HCT116 (cell line): Measurements from ENCODE around the gene ZGPAT. TPM values are rescaled to one million over a fixed set of nuclear protein-coding genes. Genes with fewer than 3 reads are reported as not detected.

Source experiments
- ATAC-seq: fragments of 200-7000 bp; cut with Tn5 transposase; 2 replicates; pipeline ENCODE4 v1.9.1; 2020; ENCODE audit warnings: mild to moderate bottlenecking, moderate library complexity
- BruUV-seq: library from RNA; stranded (reverse); fragments of 400-500 nt; replicated peaks from 2 replicates; lab custom pipeline; 2021; lab: Mats Ljungman, UMichigan
- CTCF ChIA-PET: fragments of 300-600 bp; sonication (Branson Sonifier 250); formaldehyde crosslinking; loops from one replicate; lab custom pipeline; 2021; ENCODE audit warnings: antibody characterized with exemption; lab: Charles Lee
- POLR2A ChIA-PET: fragments of 300-600, 350-600 bp; sonication (Branson Sonifier 250); formaldehyde crosslinking; loops from one replicate; lab custom pipeline; 2021; ENCODE audit warnings: antibody characterized with exemption; lab: Charles Lee
- RAD21 ChIA-PET, 2 experiments: fragments of 300-600 bp; sonication (Branson Sonifier 250); formaldehyde crosslinking; loops; one replicate each; lab custom pipeline; 2023; ENCODE audit warnings: low total read pairs in 2 of 2; ENCODE audit not compliant: uncharacterized antibody in 2 of 2, unreplicated experiment in 2 of 2, low non-redundant PET in 1 of 2; lab: Charles Lee
- DNase-seq: peaks from one replicate; pipeline ENCODE4 v3.0.0-alpha.2; 2010; ENCODE audit warnings: low read depth, low spot score
- H2AFZ ChIP-seq: fragments of 200-600 bp; shearing (Covaris generic), sonication (generic); 2 replicates; pipeline ENCODE4 v1.6.1; 2017; ENCODE audit warnings: low read depth, mixed run types, mixed read lengths, antibody characterized with exemption, low read length; ENCODE audit not compliant: poor library complexity, severe bottlenecking
- H3K27ac ChIP-seq: 2 replicates; pipeline ENCODE4 v1.5.1; 2012; ENCODE audit warnings: low read depth, low read length
- H3K27me3 ChIP-seq: fragments of 200-600 bp; sonication (generic); 2 replicates; pipeline ENCODE4 v1.6.1; 2016; ENCODE audit warnings: mixed run types, low read length, mixed read lengths; ENCODE audit not compliant: insufficient read depth
- H3K36me3 ChIP-seq, 2 experiments: fragments of 200-500 bp in 1 of 2; fragments of 200-600 bp in 1 of 2; sonication (Bioruptor generic) in 1 of 2; sonication (generic) in 1 of 2; 2 replicates each; pipeline versions ENCODE4 v1.5.1 to v1.6.1; 2014 to 2016; ENCODE audit warnings: low read length in 2 of 2, inconsistent platforms in 1 of 2, mixed read lengths in 1 of 2, mixed run types in 1 of 2; ENCODE audit not compliant: insufficient read depth in 2 of 2, control insufficient read depth in 1 of 2
- H3K4me1 ChIP-seq, 2 experiments: fragments of 200-600 bp in 1 of 2; sonication (generic) in 1 of 2; 2 replicates each; pipeline versions ENCODE4 v1.5.1 to v1.6.1; 2012 to 2017; ENCODE audit warnings: low read length in 2 of 2, inconsistent platforms in 1 of 2, mild to moderate bottlenecking in 1 of 2, mixed read lengths in 1 of 2, mixed run types in 1 of 2, moderate library complexity in 1 of 2; ENCODE audit not compliant: insufficient read depth in 2 of 2, control insufficient read depth in 1 of 2
- H3K4me2 ChIP-seq: fragments of 200-600 bp; sonication (generic); 2 replicates; pipeline ENCODE4 v1.6.1; 2017; ENCODE audit warnings: mixed run types, low read length, mixed read lengths
- H3K4me3 ChIP-seq, 2 experiments: fragments of 200-600 bp in 1 of 2; sonication (generic) in 1 of 2; replicated peaks in 1 of 2; 2 replicates each; pipeline ENCODE4 v1.5.1; 2011 to 2016; ENCODE audit warnings: low read length in 2 of 2, control low read depth in 1 of 2, low read depth in 1 of 2, mild to moderate bottlenecking in 1 of 2, mixed read lengths in 1 of 2, mixed run types in 1 of 2
- H3K79me2 ChIP-seq: fragments of 200-600 bp; sonication (generic); 2 replicates; pipeline ENCODE4 v1.6.1; 2017; ENCODE audit warnings: mild to moderate bottlenecking, mixed run types, low read length, moderate library complexity, mixed read lengths; ENCODE audit not compliant: insufficient read depth
- H3K9ac ChIP-seq: fragments of 200-600 bp; sonication (generic); 2 replicates; pipeline ENCODE4 v1.6.1; 2016; ENCODE audit warnings: low read length, mixed read lengths
- H3K9me2 ChIP-seq: fragments of 200-600 bp; sonication (generic), shearing (Covaris generic); 2 replicates; pipeline ENCODE4 v1.6.1; 2017; ENCODE audit warnings: mixed run types, mild to moderate bottlenecking, moderate library complexity; ENCODE audit not compliant: insufficient read depth
- H3K9me3 ChIP-seq, 2 experiments: fragments of 200-500 bp in 1 of 2; fragments of 200-600 bp in 1 of 2; sonication (Bioruptor generic) in 1 of 2; sonication (generic) in 1 of 2; 2 replicates each; pipeline ENCODE4 v1.6.1; 2014 to 2017; ENCODE audit warnings: low read length in 2 of 2, mixed read lengths in 2 of 2, inconsistent platforms in 1 of 2, low read depth in 1 of 2, mild to moderate bottlenecking in 1 of 2, mixed run types in 1 of 2, moderate library complexity in 1 of 2; ENCODE audit not compliant: control insufficient read depth in 1 of 2, insufficient read depth in 1 of 2
- H4K20me1 ChIP-seq: fragments of 200-600 bp; sonication (generic), shearing (Covaris generic); 2 replicates; pipeline ENCODE4 v1.6.1; 2017; ENCODE audit warnings: mixed run types, mild to moderate bottlenecking, moderate library complexity; ENCODE audit not compliant: insufficient read depth
- ELF1 ChIP-seq: IDR thresholded peaks from 2 replicates; pipeline ENCODE4 v1.6.1; 2012; ENCODE audit warnings: low read depth, borderline replicate concordance
- EZH2 ChIP-seq: fragments of 200-600 bp; sonication (generic); IDR thresholded peaks from 2 replicates; pipeline ENCODE4 v1.6.1; 2017; ENCODE audit warnings: antibody characterized with exemption, mixed run types
- POLR2AphosphoS5 ChIP-seq: IDR thresholded peaks from 2 replicates; pipeline ENCODE4 v1.6.1; 2011; ENCODE audit warnings: mild to moderate bottlenecking, low read depth, low read length, moderate library complexity
- TCF7L2 ChIP-seq: IDR thresholded peaks from 2 replicates; pipeline ENCODE4 v1.7.0; 2011; ENCODE audit warnings: borderline replicate concordance, inconsistent platforms; ENCODE audit not compliant: insufficient read depth, insufficient read length; ENCODE audit errors: extremely low read depth
- intact Hi-C: fragments of 100-400 bp; cut with micrococcal nuclease; formaldehyde crosslinking; loops from 2 replicates; pipeline ENCODE4 v1.10.0; 2022
- total RNA-seq: library from RNA; stranded (reverse); gene quantifications from one replicate; pipeline ENCODE4 v1.2.1, GENCODE V29; 2021; ENCODE audit not compliant: unreplicated experiment

ZGPAT gene
- total RNA-seq, 1 experiment from 2014 or later, result 30.6 TPM

DNA sequence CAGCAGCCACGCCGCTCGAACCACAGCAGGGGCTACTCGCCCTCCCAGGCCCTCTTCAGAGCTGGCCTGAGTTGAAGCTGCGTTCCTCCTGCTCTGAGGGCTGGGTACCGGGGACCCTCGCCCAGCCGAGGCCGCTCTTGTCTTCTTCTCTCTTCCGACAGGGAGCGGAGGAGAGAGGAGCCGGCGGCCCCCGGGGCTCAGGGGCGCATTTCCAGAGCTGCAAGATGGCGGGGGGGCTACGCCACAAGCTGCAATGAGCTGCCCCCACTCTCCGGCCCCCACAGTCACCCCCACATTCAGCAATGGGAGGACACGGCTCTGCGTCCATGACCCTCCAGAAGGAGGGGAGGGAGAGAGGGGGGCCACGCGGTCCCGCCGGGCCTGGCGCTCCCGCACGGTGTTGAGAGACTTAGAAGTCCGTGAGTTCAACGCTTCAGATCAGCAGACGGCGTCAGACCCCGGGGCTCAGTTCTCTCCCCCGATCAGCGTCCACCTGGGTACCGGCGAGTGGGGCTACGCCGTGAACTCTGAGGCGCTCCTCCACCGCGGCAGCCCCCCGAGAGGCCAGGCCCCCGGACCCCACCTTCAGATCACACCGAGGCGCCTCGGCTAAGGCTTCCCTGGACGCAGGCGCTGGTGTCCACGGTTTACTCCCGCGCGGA lies 63.3 kb downstream of the ZGPAT start:
- Histone ChIP-seq H3K27me3 (no peaks in the 10 kb centered on the region), H2AFZ (no peak overlapping the region), H3K27ac (no peak overlapping the region), H3K9me2 (no peaks in the 10 kb centered on the region), H3K4me1 (no peaks in the 10 kb centered on the region), H4K20me1 (no peaks in the 10 kb centered on the region), H3K36me3 (no peaks in the 10 kb centered on the region), H3K4me2 (no peak overlapping the region), H3K4me3 (no peak overlapping the region), H3K9me3 (no peaks in the 10 kb centered on the region), H3K9ac (no peak overlapping the region), H3K79me2 (no peaks in the 10 kb centered on the region)
- CTCF ChIA-PET, result no interaction called here
- RAD21 ChIA-PET, result no interaction called here
- ATAC-seq (no peak), DNase-seq (no peak)
- no TSS peak for BruUV-seq
- POLR2A ChIA-PET, result no interaction called here
- intact Hi-C loops, result no loop called here
- TF ChIP-seq ELF1, result no peak
- no peak for TF ChIP-seq POLR2AphosphoS5

DNA sequence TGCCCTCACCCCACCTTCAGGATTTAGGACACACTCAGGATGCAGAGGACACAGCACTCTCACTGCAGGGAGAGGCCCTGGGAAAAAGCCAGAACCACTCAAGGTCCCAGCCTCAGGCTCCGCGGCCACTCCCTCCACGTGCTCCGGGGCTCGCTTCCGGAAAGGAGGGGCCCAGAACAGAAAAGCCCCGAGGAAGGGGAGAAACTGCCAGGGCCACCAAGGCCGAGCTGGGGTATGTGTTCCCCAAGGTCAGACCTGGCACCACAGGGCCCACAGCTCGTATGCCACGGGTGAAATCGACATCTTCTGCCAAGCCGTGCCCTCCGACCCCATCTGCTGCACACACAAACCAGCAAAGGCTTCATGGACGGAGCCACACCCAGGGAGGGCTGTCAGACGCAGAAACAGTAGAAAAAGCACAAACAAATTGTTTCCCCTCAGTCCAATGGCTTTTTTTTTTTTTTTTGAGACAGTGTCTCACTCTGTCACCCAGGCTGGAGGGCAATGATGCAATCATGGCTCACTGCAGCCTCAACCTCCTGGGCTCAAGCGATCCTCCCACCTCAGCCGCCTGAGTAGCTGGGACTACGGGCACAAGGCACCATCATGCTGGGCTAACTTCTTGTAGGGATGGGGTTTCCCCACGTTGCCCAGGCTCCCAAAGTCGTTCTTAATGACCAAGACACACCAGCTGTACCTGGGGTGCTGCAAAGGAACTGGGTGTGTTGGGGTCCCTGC lies 65.1 kb downstream of the ZGPAT start:
- Histone ChIP-seq H3K4me1 (peaks cover 5 to 8% of the 10 kb centered on the region in 2 experiments), H3K79me2 (no peaks in the 10 kb centered on the region), H3K4me2 (no peak overlapping the region), H3K9me2 (no peaks in the 10 kb centered on the region), H3K9me3 (no peaks in the 10 kb centered on the region), H3K27ac (no peak overlapping the region), H3K4me3 (no peak overlapping the region), H3K36me3 (no peaks in the 10 kb centered on the region), H2AFZ (no peak overlapping the region), H3K9ac (no peak overlapping the region), H3K27me3 (no peaks in the 10 kb centered on the region), H4K20me1 (no peaks in the 10 kb centered on the region)
- DNase-seq, result no peak
- no peak for ATAC-seq
- RAD21 ChIA-PET, result no interaction called here
- POLR2A ChIA-PET, result no interaction called here
- BruUV-seq, result no TSS peak
- intact Hi-C loops, result no loop called here
- TF ChIP-seq EZH2 (no peak), TCF7L2 (no peak)
- CTCF ChIA-PET, result interaction anchor here (1.0 kb wide), 1 partner anchor 13 kb away, joined by 3 read pairs; no protein-coding TSS in a partner anchor
